ENCODE measurements around the gene EMSY.

The EMSY gene

GRCh38 chr11:76459299-76459698, 14.5 kb downstream of the EMSY start:
- DNase-seq (ENCODE audit: low spot score), result no peak

GRCh38 chr11:76459846-76460245, 15.0 kb downstream of the EMSY start:
- DNase-seq (ENCODE audit: low spot score), result no peak

GRCh38 chr11:76462317-76462716, 17.5 kb downstream of the EMSY start:
- DNase-seq (ENCODE audit: low spot score), result no peak

GRCh38 chr11:76465701-76466100, 20.9 kb downstream of the EMSY start:
- DNase-seq (ENCODE audit: low spot score), result no peak

- DNase-seq (ENCODE audit: low spot score), result no peak
Observed at GRCh38 chr11:76466666-76467065, 21.8 kb downstream of the EMSY start.

GRCh38 chr11:76469141-76469540, 24.3 kb downstream of the EMSY start:
- no peak for DNase-seq (ENCODE audit: low spot score)

GRCh38 chr11:76471382-76471781, 26.6 kb downstream of the EMSY start:
- no peak for DNase-seq (ENCODE audit: low spot score)

- no peak for DNase-seq (ENCODE audit: low spot score)
Observed at GRCh38 chr11:76480241-76480640, 35.4 kb downstream of the EMSY start.

GRCh38 chr11:76491644-76492043, 46.8 kb downstream of the EMSY start:
- DNase-seq (ENCODE audit: low spot score), result no peak

GRCh38 chr11:76493040-76493439, 48.2 kb downstream of the EMSY start:
- DNase-seq (ENCODE audit: low spot score), result no peak

- no peak for DNase-seq (ENCODE audit: low spot score)
Observed at GRCh38 chr11:76493626-76494539, 49.1 kb downstream of the EMSY start.

GRCh38 chr11:76495019-76495418, 50.2 kb downstream of the EMSY start:
- DNase-seq (ENCODE audit: low spot score), result peak; percentile 19

- DNase-seq (ENCODE audit: low spot score), result no peak
Observed at GRCh38 chr11:76496174-76496573, 51.4 kb downstream of the EMSY start.

- no peak for DNase-seq (ENCODE audit: low spot score)
Observed at GRCh38 chr11:76501526-76502202, 56.8 kb downstream of the EMSY start.

- no peak for DNase-seq (ENCODE audit: low spot score)
Observed at GRCh38 chr11:76506833-76507232, 62.0 kb downstream of the EMSY start.

GRCh38 chr11:76510060-76511047, 65.5 kb downstream of the EMSY start:
- no peak for DNase-seq (ENCODE audit: low spot score)

- no peak for DNase-seq (ENCODE audit: low spot score)
Observed at GRCh38 chr11:76512851-76513653, 68.2 kb downstream of the EMSY start.

GRCh38 chr11:76513654-76514034, 68.8 kb downstream of the EMSY start:
- no peak for DNase-seq (ENCODE audit: low spot score)

- DNase-seq (ENCODE audit: low spot score), result no peak
Observed at GRCh38 chr11:76515494-76515893, 70.7 kb downstream of the EMSY start.

- no peak for DNase-seq (ENCODE audit: low spot score)
Observed at GRCh38 chr11:76523147-76523546, 78.3 kb downstream of the EMSY start.

GRCh38 chr11:76523786-76524436, 79.1 kb downstream of the EMSY start:
- no peak for DNase-seq (ENCODE audit: low spot score)
